ENCODE results near the gene ARPP21. TPM values are rescaled to one million over a fixed set of nuclear protein-coding genes. Genes with fewer than 3 reads are reported as not detected.

The ARPP21 gene
- polyA plus RNA-seq, 1 donor (not counting 4 experiments of a cell fraction or from before 2014, with no cell fraction given), result not detected

- TF ChIP-seq EZH2 (IDR thresholded peaks at IDR 0.05; ENCODE audit: low read length) (no peak), CTCF (optimal IDR thresholded peaks at IDR 0.05 in 1 of 3, IDR thresholded peaks at IDR 0.05 in 1 of 3, conservative IDR thresholded peaks at IDR 0.05 in 1 of 3; ENCODE audit: extremely low read depth in 1 of 3, insufficient read depth in 2 of 3, low read length in 3 of 3) (no peak)
- DNase-seq (ENCODE audit: low read depth, low spot score), result no peak
- no peak overlapping the region for H3K27ac ChIP-seq (ENCODE audit: control insufficient read depth, insufficient read depth, low read length)
- dilution Hi-C loops (cut with MboI; ENCODE audit: extremely low pct_ligation_motif_present, low sequenced_read_pairs), result no loop called here
- H3K4me1 ChIP-seq (ENCODE audit: control insufficient read depth, extremely low read depth, insufficient read depth, low read length), result no peaks in the 10 kb centered on the region
- no peaks in the 10 kb centered on the region for H3K9me1 ChIP-seq (ENCODE audit: control insufficient read depth, extremely low read depth, insufficient read depth, low read length)
- no peak overlapping the region for H3K4me3 ChIP-seq (ENCODE audit: control insufficient read depth in 2 of 3, extremely low read depth in 1 of 3, insufficient read depth in 2 of 3, low read depth in 1 of 3, low read length in 3 of 3)
- H3K9ac ChIP-seq (ENCODE audit: control insufficient read depth, extremely low read depth, insufficient read depth, low read length), result no peak overlapping the region
- no peaks in the 10 kb centered on the region for H3K36me3 ChIP-seq (ENCODE audit: control insufficient read depth in 2 of 2, extremely low read depth in 1 of 2, insufficient read depth in 2 of 2, low read length in 2 of 2)
- no peaks in the 10 kb centered on the region for H3K79me2 ChIP-seq (ENCODE audit: control insufficient read depth, insufficient read depth, low read length)
- H3K4me2 ChIP-seq (ENCODE audit: control insufficient read depth, extremely low read depth, insufficient read depth, low read depth, low read length), result no peak overlapping the region
- no peaks in the 10 kb centered on the region for H3K27me3 ChIP-seq (ENCODE audit: control insufficient read depth, extremely low read depth, insufficient read depth, low read length)
- no peak for FAIRE-seq
- H3K9me3 ChIP-seq (ENCODE audit: control insufficient read depth, low read depth, low read length), result no peaks in the 10 kb centered on the region
- H4K20me1 ChIP-seq (ENCODE audit: control insufficient read depth, extremely low read depth, insufficient read depth, low read length), result no peaks in the 10 kb centered on the region
- H2AFZ ChIP-seq (ENCODE audit: control insufficient read depth, low read length), result no peak overlapping the region
Measured at GRCh38 chr3:35776346-35776745, 137.0 kb downstream of the ARPP21 start.

DNA sequence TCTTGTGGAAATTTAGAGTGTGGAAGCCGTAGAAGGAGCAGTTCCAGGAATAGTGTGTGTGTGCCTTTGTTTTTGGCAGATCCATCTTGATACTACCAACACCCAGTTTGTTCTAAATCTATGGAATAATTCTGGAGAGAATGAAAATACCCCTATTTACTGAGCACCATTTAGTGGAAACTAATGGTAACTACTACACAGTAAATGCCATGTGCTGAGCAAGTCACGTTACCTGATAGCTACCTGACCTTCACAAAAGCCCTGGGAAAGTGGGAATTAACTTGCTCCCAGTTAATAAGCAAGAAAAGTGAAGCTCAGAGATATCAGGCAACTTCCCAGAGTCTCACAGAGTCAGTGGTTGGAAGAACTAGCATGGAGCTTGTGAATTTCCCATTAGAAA, 137.7 kb downstream of the ARPP21 start:
- Histone ChIP-seq H3K4me3 (ENCODE audit: control insufficient read depth in 2 of 3, extremely low read depth in 1 of 3, insufficient read depth in 2 of 3, low read depth in 1 of 3, low read length in 3 of 3) (no peak overlapping the region), H3K9me3 (ENCODE audit: control insufficient read depth, low read depth, low read length) (no peaks in the 10 kb centered on the region), H3K9me1 (ENCODE audit: control insufficient read depth, extremely low read depth, insufficient read depth, low read length) (no peaks in the 10 kb centered on the region), H3K9ac (ENCODE audit: control insufficient read depth, extremely low read depth, insufficient read depth, low read length) (no peak overlapping the region), H3K36me3 (ENCODE audit: control insufficient read depth in 2 of 2, extremely low read depth in 1 of 2, insufficient read depth in 2 of 2, low read length in 2 of 2) (no peaks in the 10 kb centered on the region), H3K27ac (ENCODE audit: control insufficient read depth, insufficient read depth, low read length) (no peak overlapping the region), H4K20me1 (ENCODE audit: control insufficient read depth, extremely low read depth, insufficient read depth, low read length) (no peaks in the 10 kb centered on the region), H3K4me1 (ENCODE audit: control insufficient read depth, extremely low read depth, insufficient read depth, low read length) (no peaks in the 10 kb centered on the region), H2AFZ (ENCODE audit: control insufficient read depth, low read length) (no peak overlapping the region), H3K79me2 (ENCODE audit: control insufficient read depth, insufficient read depth, low read length) (no peaks in the 10 kb centered on the region), H3K27me3 (ENCODE audit: control insufficient read depth, extremely low read depth, insufficient read depth, low read length) (no peaks in the 10 kb centered on the region), H3K4me2 (ENCODE audit: control insufficient read depth, extremely low read depth, insufficient read depth, low read depth, low read length) (no peak overlapping the region)
- TF ChIP-seq EZH2 (IDR thresholded peaks at IDR 0.05; ENCODE audit: low read length), result no peak
- TF ChIP-seq CTCF (optimal IDR thresholded peaks at IDR 0.05 in 1 of 3, IDR thresholded peaks at IDR 0.05 in 1 of 3, conservative IDR thresholded peaks at IDR 0.05 in 1 of 3; ENCODE audit: extremely low read depth in 1 of 3, insufficient read depth in 2 of 3, low read length in 3 of 3), result no peak
- no peak for DNase-seq (ENCODE audit: low read depth, low spot score)
- FAIRE-seq, result no peak
- dilution Hi-C loops (cut with MboI; ENCODE audit: extremely low pct_ligation_motif_present, low sequenced_read_pairs), result no loop called here
